Peyer's patch (tissue), 4 donors: Measurements from ENCODE around the gene SYN1. TPM values are rescaled to one million over a fixed set of nuclear protein-coding genes. Genes with fewer than 3 reads are reported as not detected.

ENCODE experiments used
- DNase-seq, 3 donors: peaks; one replicate each; pipeline ENCODE4 v3.0.0-alpha.2; 2017 to 2019
- H3K27ac ChIP-seq, 4 donors: fragments of 200-600 bp; sonication (generic); one replicate each; pipeline ENCODE4 v1.5.1; 2016 to 2019
- H3K27me3 ChIP-seq, 2 donors: fragments of 200-600 bp; sonication (generic); one replicate each; pipeline ENCODE4 v1.5.1; 2019
- H3K36me3 ChIP-seq, 3 donors: fragments of 200-600 bp; sonication (generic); one replicate each; pipeline ENCODE4 v1.5.1; 2016 to 2019
- H3K4me1 ChIP-seq, 4 donors: fragments of 200-600 bp; sonication (generic); one replicate each; pipeline ENCODE4 v1.5.1; 2016 to 2019
- H3K4me3 ChIP-seq, 4 donors: fragments of 200-600 bp; sonication (generic); 1 replicate in 3 of 4; 2 replicates in 1 of 4; pipeline ENCODE4 v1.5.1; 2016 to 2019; ENCODE audit warnings: mild to moderate bottlenecking in 1 of 4
- H3K9me3 ChIP-seq, 4 donors: fragments of 200-600 bp; sonication (generic); one replicate each; pipeline ENCODE4 v1.5.1; 2016 to 2019; ENCODE audit warnings: mild to moderate bottlenecking in 1 of 4
- POLR2A ChIP-seq, 2 donors: fragments of 450-650 bp; IDR thresholded peaks; one replicate each; pipeline ENCODE4 v1.5.1; 2017; ENCODE audit warnings: antibody characterized with exemption in 2 of 2, mild to moderate bottlenecking in 2 of 2, moderate library complexity in 2 of 2
- total RNA-seq, 4 donors: library from RNA; depleted of rRNA; stranded (reverse); fragments of >200 nt; gene quantifications; one replicate each; pipeline ENCODE4 v1.1.0, GENCODE V29; 2016
- TF ChIP-seq, protein P1 (sequence below), 6 experiments: fragments of 450-650 bp in 4 of 6; fragments of 200-600 bp in 2 of 6; sonication (generic) in 1 of 6; IDR thresholded peaks; one replicate each; pipeline ENCODE4 v1.5.1; 2017 to 2019; ENCODE audit warnings: antibody characterized with exemption in 6 of 6, mild to moderate bottlenecking in 3 of 6, moderate library complexity in 1 of 6

The SYN1 gene
- total RNA-seq, 4 donors from 2014 or later: 0.67 TPM; not detected in 3

DNA sequence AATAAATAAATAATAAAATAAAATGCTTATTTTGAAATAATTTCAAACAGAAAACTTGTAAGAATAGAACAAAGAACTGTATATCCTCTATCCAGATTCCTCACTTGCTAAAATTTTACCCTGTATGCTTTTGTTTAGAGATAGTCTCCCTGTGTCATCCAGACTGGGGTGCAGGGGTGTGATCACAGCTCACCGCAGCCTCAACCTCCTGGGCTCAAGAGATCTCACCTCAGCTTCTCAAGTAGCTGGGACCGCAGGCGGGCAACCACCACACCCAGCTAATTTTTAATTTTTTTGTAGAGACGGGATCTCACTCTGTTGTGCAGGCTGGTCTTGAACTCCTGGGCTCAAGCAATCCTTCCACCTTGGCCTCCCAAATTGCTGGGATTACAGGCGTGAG, 76.2 kb downstream of the SYN1 start:
- Histone ChIP-seq H3K9me3 (no peaks in the 10 kb centered on the region), H3K27ac (no peak overlapping the region), H3K27me3 (no peaks in the 10 kb centered on the region), H3K4me1 (no peaks in the 10 kb centered on the region), H3K4me3 (no peak overlapping the region), H3K36me3 (no peaks in the 10 kb centered on the region)
- DNase-seq: no peak
- TF ChIP-seq, protein P1, sequence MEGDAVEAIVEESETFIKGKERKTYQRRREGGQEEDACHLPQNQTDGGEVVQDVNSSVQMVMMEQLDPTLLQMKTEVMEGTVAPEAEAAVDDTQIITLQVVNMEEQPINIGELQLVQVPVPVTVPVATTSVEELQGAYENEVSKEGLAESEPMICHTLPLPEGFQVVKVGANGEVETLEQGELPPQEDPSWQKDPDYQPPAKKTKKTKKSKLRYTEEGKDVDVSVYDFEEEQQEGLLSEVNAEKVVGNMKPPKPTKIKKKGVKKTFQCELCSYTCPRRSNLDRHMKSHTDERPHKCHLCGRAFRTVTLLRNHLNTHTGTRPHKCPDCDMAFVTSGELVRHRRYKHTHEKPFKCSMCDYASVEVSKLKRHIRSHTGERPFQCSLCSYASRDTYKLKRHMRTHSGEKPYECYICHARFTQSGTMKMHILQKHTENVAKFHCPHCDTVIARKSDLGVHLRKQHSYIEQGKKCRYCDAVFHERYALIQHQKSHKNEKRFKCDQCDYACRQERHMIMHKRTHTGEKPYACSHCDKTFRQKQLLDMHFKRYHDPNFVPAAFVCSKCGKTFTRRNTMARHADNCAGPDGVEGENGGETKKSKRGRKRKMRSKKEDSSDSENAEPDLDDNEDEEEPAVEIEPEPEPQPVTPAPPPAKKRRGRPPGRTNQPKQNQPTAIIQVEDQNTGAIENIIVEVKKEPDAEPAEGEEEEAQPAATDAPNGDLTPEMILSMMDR (IDR thresholded peaks at IDR 0.05): no peak
- TF ChIP-seq POLR2A (IDR thresholded peaks at IDR 0.05): no peak

- no peaks in the 10 kb centered on the region for H3K4me1 ChIP-seq
- no peak overlapping the region for H3K4me3 ChIP-seq
- no peaks in the 10 kb centered on the region for H3K36me3 ChIP-seq
- no peaks in the 10 kb centered on the region for H3K9me3 ChIP-seq
- peak in 2 of 3 donors; percentile 54 to 82 for DNase-seq
- peak overlapping the region in 3 of 4 donors; percentile 17 to 59 (median 55) for H3K27ac ChIP-seq
- TF ChIP-seq, protein P1 (IDR thresholded peaks at IDR 0.05): peak in 4 of 6 experiments; percentile 20 to 73 (median 72)
- peak; percentile 22 to 32 for TF ChIP-seq POLR2A (IDR thresholded peaks at IDR 0.05)
- H3K27me3 ChIP-seq: no peaks in the 10 kb centered on the region
Observed at GRCh38 chrX:47540754-47541538, 78.7 kb downstream of the SYN1 start.

DNA sequence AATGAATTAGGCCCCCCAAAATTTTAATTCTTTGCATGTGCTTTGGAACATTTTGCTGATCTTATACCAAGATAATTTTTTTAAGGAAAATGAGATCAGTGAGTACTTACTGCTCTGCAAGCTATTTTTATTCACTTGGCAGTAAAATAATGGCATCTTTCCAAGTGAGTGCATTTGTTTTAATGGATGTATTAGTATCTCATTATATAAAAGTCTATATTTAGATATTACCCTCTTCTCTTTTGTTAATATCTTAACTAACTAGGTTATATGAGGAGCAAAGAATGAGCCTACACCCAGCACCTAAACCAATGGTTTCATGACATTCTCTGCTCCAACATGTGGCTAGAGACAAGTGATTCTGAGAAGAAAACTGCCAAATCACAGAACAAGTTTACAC, 79.8 kb downstream of the SYN1 start:
- no peaks in the 10 kb centered on the region for H3K36me3 ChIP-seq
- TF ChIP-seq POLR2A (IDR thresholded peaks at IDR 0.05): no peak
- TF ChIP-seq, protein P1 (IDR thresholded peaks at IDR 0.05): no peak
- H3K4me1 ChIP-seq: no peaks in the 10 kb centered on the region
- H3K9me3 ChIP-seq: no peaks in the 10 kb centered on the region
- H3K27ac ChIP-seq: peak overlapping the region in 1 of 4 donors; percentile 59
- no peak for DNase-seq
- no peaks in the 10 kb centered on the region for H3K27me3 ChIP-seq
- H3K4me3 ChIP-seq: no peak overlapping the region

DNA sequence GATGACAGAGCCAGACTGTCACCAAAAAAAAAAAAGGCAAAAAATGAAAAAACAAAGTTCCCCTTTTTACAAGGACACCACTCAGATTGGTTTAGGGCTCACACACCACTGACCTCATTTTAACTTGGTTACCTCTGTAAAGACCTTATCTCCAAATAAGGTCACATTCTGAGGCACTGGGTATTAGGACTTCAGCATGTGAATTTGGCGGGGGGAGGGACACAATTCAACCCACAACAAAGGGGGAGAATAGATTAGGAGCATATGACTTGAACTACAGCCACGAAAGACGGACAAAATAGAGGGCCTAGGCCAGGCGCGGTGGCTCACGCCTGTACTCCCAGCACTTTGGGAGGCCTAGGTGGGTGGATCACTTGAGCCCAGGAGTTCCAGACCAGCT, 89.6 kb downstream of the SYN1 start:
- Histone ChIP-seq H3K36me3 (no peaks in the 10 kb centered on the region), H3K27me3 (no peaks in the 10 kb centered on the region), H3K27ac (no peak overlapping the region), H3K9me3 (no peaks in the 10 kb centered on the region), H3K4me3 (no peak overlapping the region), H3K4me1 (no peaks in the 10 kb centered on the region)
- peak in 1 of 3 donors; percentile 31 for DNase-seq
- TF ChIP-seq POLR2A (IDR thresholded peaks at IDR 0.05): no peak
- TF ChIP-seq, protein P1 (IDR thresholded peaks at IDR 0.05): no peak

DNA sequence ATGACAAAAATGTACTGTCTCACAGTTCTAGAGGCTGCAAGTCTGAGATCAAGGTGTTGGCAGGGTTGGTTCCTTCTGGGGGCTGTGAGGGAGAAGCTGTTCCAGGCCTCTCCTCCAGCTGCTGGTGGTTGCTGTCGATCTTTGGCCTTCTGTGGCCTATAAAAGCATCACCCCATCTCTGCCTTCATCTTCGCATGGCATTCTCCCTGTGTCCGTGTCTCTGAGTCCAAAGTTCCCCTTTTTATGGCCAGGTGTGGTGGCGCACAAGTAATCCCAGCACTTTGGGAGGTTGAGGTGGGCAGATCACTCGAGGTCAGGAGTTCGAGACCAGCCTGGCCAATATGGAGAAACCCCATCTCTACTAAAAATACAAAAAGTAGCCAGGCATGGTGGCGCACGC, 90.1 kb downstream of the SYN1 start:
- Histone ChIP-seq H3K36me3 (no peaks in the 10 kb centered on the region), H3K4me1 (no peaks in the 10 kb centered on the region), H3K27ac (no peak overlapping the region), H3K27me3 (no peaks in the 10 kb centered on the region), H3K9me3 (no peaks in the 10 kb centered on the region), H3K4me3 (no peak overlapping the region)
- TF ChIP-seq POLR2A (IDR thresholded peaks at IDR 0.05): no peak
- TF ChIP-seq, protein P1 (IDR thresholded peaks at IDR 0.05): no peak
- DNase-seq: peak in 1 of 3 donors; percentile 45
